NCI-H1694 treated with DMSO at 0.1 percent for 48 hours (cell line): Measurements from ENCODE around the gene COX18.

Source experiments
- DNase-seq: peaks from one replicate; lab custom pipeline; 2025; lab: John Stamatoyannopoulos, UW

COX18 gene, protein sequence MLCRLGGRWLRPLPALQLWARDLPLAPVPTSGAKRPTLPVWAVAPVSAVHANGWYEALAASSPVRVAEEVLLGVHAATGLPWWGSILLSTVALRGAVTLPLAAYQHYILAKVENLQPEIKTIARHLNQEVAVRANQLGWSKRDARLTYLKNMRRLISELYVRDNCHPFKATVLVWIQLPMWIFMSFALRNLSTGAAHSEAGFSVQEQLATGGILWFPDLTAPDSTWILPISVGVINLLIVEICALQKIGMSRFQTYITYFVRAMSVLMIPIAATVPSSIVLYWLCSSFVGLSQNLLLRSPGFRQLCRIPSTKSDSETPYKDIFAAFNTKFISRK

GRCh38 chr4:73069338-73070073 is at the start of gene COX18:
TSS of gene COX18 (minus strand) at chr4:73069716. CDS start at chr4:73069649, 67 bp downstream.
- peak; percentile 91 for DNase-seq

DNA sequence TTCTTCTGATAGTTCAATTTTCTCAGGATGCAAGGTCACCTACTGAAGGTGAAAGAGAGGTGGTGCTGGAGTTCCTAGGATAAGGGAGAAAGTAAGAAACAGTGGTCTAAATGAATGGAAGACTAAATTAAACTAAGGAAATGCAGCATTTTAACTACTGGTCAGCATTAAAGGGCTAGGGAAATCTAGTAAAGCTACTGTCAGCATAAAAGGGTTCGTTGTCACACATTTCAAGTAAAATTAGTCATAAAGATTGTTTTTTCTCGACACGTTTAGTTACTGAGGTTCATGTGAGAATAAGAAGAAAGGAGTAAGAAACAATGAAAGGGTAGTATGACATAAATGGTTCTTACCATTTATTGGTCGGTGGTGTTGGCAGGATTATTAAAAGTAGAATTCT is 40.0 kb upstream of the COX18 start:
- no peak for DNase-seq

- no peak for DNase-seq
These were observed 35.2 kb upstream of the COX18 start for GRCh38 chr4:73104695-73105094.

DNA sequence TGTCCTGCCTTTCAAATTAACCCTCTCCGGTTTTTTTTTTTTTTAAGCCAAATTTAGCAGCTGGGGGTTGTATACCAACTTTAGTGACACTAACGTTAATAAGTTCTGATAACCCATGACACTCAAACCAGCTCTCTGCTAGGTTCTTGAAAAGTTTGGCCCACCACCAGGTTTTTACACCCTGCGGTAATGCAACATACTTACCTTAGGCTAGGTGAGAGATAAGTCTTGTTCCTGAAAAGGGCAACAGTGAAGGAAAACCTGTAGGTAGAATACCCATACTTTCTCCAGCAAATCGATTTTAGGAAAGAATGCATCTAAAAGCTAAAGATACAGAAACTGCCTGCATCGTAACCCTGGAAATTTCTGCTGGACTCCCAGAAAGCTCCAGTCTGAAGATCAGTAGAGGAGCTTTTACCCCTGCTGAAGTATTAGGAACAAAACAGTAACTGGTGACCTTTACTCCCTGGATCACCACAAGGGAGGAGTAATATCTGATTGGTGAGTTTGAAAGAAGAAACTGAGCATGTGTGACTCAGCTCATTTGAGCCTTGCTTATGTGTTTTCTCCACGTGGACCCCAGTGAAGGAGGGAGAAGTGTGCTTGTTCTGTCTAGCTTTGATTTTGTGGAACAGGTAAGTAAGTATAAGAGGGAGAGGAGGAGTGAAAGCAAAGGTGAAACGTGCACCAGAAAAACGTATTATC is 34.4 kb upstream of the COX18 start:
- DNase-seq, result no peak

DNA sequence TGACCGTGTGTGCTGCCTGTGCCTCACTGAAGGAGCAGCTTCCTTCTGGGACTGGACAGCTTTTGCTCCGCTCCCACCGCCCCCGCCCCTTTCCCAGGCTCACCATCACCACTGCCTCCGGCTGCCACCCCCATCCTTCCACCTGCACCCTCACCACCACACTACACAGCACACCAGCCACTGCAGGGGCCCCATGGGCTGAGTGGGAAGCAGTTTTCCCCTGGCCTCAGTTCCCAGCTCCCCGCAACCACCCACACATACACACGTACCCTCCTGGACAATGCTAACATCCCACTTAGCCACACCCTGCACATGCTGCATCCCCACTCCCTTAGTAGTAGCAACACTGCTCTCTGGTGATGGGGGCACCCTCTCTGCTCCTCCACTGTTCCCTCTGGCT is 29.6 kb upstream of the COX18 start:
- DNase-seq, result no peak

- DNase-seq, result no peak
These were observed 29.2 kb upstream of the COX18 start for GRCh38 chr4:73098713-73099112.

DNA sequence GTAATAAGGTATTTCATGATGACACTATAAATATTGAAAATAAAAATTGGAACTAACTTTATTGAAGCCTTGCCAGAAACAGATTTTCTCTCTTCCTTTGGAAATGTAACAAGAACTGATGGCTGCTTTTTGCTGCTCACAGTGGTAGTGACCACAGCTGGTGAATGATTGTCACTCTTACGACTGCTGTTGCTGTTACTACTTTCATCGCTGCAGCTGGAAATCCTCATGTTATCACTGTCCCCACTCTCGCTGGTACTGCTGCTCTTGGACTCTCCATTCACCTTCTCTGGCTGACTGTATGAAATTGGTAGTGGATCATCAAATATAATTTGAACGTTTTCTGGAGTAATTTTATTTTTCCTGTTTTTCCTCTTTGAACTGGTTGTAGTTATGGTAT is 28.5 kb upstream of the COX18 start:
- no peak for DNase-seq

GRCh38 chr4:73092868-73093267 is 23.4 kb upstream of the COX18 start:
- DNase-seq, result no peak

- DNase-seq, result no peak
These were observed 21.2 kb upstream of the COX18 start for GRCh38 chr4:73090738-73091137.

DNA sequence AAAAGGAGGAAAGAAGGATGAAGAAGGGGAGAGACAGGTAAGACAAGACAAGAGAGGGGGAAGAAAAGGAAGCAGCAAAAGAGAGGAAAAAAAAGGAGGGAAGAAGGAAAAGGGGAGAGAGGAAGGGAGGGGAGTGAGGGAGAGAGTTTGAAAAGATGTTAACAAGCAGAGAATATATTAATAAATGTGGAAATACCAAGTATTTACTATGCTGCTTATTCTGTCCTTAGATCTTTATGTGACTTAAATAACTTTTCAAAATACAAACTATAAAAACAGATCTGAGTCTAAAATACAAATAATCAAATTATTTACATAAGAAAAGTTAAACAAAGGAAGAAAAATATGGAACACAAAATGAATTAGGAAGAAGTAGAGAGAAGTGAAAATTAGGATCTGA is 18.4 kb upstream of the COX18 start:
- DNase-seq, result no peak

GRCh38 chr4:73086095-73086868 is 16.8 kb upstream of the COX18 start:
- DNase-seq, result no peak

- no peak for DNase-seq
These were observed 11.3 kb upstream of the COX18 start for GRCh38 chr4:73080789-73081188.

DNA sequence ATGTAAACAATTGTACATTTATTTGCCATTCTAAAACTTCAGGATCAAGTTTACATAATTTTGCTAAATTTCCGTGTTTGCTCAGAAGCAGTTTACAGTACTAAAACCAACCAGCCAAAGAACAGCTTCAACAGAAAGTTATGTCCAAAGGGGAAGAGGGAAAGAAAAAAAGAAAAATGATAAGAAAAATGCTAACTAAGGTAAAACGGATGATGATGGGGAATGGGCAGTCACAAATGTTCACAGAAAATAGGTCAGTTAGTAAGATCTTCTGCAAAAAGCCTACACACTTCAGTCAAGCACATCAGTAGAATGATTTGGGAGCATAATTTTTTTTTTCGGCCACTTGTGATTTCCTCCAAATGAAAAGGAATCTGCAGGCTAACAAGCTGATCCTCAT is 6.3 kb upstream of the COX18 start:
- no peak for DNase-seq

DNA sequence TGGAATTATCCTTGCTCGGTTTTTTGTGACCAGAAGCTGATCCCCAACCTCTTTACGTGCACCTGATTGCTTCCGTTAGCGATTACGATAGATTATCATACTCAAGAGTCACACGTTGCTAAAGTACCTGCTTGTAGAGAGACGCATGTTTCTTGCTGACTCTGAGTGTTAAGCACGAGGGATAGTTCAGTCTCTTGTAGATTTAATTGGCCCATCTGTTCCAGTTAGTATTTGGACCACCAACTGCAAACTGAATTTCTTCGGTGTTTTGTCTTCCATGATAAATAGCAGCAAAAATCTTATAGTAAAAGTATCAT is 516 bp upstream of the COX18 start:
- DNase-seq, result peak; percentile 61

- peak; percentile 39 for DNase-seq
These were observed 802 bp downstream of the COX18 start for GRCh38 chr4:73068491-73069337.

- no peak for DNase-seq
These were observed 1.5 kb downstream of the COX18 start for GRCh38 chr4:73067971-73068394.

- no peak for DNase-seq
These were observed 2.6 kb downstream of the COX18 start for GRCh38 chr4:73066928-73067327.

- no peak for DNase-seq
These were observed 3.1 kb downstream of the COX18 start for GRCh38 chr4:73066445-73066844.

- no peak for DNase-seq
These were observed 5.0 kb downstream of the COX18 start for GRCh38 chr4:73064536-73064935.

- DNase-seq, result no peak
These were observed 14.1 kb downstream of the COX18 start for GRCh38 chr4:73055241-73055897.

GRCh38 chr4:73053974-73054480 is 15.5 kb downstream of the COX18 start:
- no peak for DNase-seq
